ENCODE results near the gene TPD52L2. TPM values are rescaled to one million over a fixed set of nuclear protein-coding genes. Genes with fewer than 3 reads are reported as not detected.
A peak's percentile ranks its signal among the peaks of the same experiment; 100 is the strongest.

Gene TPD52L2
- total RNA-seq, 1 experiment from 2014 or later, result 149 TPM

GRCh38 chr20:63831993-63832686 lies 32.9 kb upstream of the TPD52L2 start:
- Histone ChIP-seq H3K79me2 (ENCODE audit: low read depth) (no peaks in the 10 kb centered on the region), H3K27me3 (ENCODE audit: insufficient read depth, low read depth) (peaks cover 12% of the 10 kb centered on the region), H3K4me2 (peak overlapping the region; percentile 69; the same call in 1 of the 2 replicates), H4K20me1 (ENCODE audit: insufficient read depth) (0 out of 2 replicates have a peak, but pooled peaks cover 3% of the 10 kb centered on the region), H3F3A (ENCODE audit: insufficient read depth, low read depth) (peaks cover 31% of the 10 kb centered on the region), H2AFZ (no peak overlapping the region), H3K27ac (no peak overlapping the region), H3K4me1 (replicated peaks; ENCODE audit: insufficient read depth) (peaks cover 14% of the 10 kb centered on the region), H3K9me3 (ENCODE audit: insufficient read depth, low read depth) (no peaks in the 10 kb centered on the region), H3K9me2 (ENCODE audit: insufficient read depth) (no peaks in the 10 kb centered on the region), H3K36me3 (ENCODE audit: low read depth) (no peaks in the 10 kb centered on the region), H3K4me3 (no peak overlapping the region; the same call in 1 of the 2 replicates)
- intact Hi-C loops (cut with micrococcal nuclease; ENCODE audit: unreplicated experiment), result no loop called here
- ChIA-PET POLR2A (ENCODE audit: unreplicated experiment) (no interaction called here), CTCF (no interaction called here)
- BruUV-seq (replicated peaks), result no TSS peak
- TF ChIP-seq CTCF (conservative IDR thresholded peaks at IDR 0.05) (no peak), EZH2 (IDR thresholded peaks at IDR 0.05; ENCODE audit: low read depth) (no peak)
- DNase-seq, result peak in 1 of 2 experiments; percentile 21

DNA sequence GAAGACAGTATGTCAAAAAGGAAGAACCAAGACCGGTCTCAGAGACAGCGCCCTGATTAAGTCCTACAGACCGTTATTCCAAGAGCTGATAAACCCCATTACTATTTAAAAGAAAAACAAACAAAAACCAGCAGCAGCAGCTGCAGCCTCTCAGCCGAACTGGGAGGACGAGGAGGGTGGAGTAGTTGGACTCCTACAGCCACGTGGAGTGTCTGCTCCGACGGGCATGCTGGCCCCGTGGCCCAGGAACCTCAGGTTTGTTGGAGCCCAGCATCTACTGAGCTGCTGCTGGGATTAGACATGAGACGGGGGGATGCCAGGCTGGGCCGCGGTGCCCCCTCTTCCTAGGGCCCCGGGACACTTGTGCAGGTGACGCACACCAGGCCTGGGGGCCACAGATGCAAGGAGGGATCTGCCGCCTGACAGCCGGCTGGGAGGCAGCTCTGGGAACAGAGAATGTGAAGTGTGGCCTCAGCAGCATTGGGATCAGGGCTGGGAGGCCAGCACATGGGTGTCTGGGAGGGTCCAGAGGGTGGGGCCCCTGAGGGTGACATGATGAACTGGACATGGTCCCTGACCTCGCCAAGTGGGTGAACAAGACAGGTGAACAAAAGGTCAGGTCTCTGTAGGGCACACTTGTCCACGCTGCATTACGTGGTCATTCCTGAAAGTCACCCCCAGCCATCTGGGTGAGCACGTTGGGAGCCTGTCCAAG lies 31.1 kb upstream of the TPD52L2 start:
- H3K9me2 ChIP-seq (ENCODE audit: insufficient read depth), result no peaks in the 10 kb centered on the region
- H3K4me2 ChIP-seq, result peak overlapping the region; percentile 53
- intact Hi-C loops (cut with micrococcal nuclease; ENCODE audit: unreplicated experiment), result no loop called here
- H4K20me1 ChIP-seq (ENCODE audit: insufficient read depth), result 0 out of 2 replicates have a peak, but pooled peaks cover 3% of the 10 kb centered on the region
- no peak overlapping the region for H3K27ac ChIP-seq
- POLR2A ChIA-PET (ENCODE audit: unreplicated experiment), result no interaction called here
- DNase-seq, result no peak
- peaks cover 25% of the 10 kb centered on the region for H3F3A ChIP-seq (ENCODE audit: insufficient read depth, low read depth)
- no peaks in the 10 kb centered on the region for H3K36me3 ChIP-seq (ENCODE audit: low read depth)
- CTCF ChIA-PET, result no interaction called here
- TF ChIP-seq CTCF (conservative IDR thresholded peaks at IDR 0.05) (no peak), EZH2 (IDR thresholded peaks at IDR 0.05; ENCODE audit: low read depth) (no peak)
- no peaks in the 10 kb centered on the region for H3K79me2 ChIP-seq (ENCODE audit: low read depth)
- H2AFZ ChIP-seq, result no peak overlapping the region
- H3K4me1 ChIP-seq (replicated peaks; ENCODE audit: insufficient read depth), result peaks cover 14% of the 10 kb centered on the region
- peaks cover 12% of the 10 kb centered on the region for H3K27me3 ChIP-seq (ENCODE audit: insufficient read depth, low read depth)
- no peaks in the 10 kb centered on the region for H3K9me3 ChIP-seq (ENCODE audit: insufficient read depth, low read depth)
- no TSS peak for BruUV-seq (replicated peaks)
- no peak overlapping the region for H3K4me3 ChIP-seq

- DNase-seq, result no peak
- no TSS peak for BruUV-seq (replicated peaks)
- Histone ChIP-seq H3K79me2 (ENCODE audit: low read depth) (no peaks in the 10 kb centered on the region), H3K9me2 (ENCODE audit: insufficient read depth) (no peaks in the 10 kb centered on the region), H4K20me1 (ENCODE audit: insufficient read depth) (0 out of 2 replicates have a peak, but pooled peaks cover under 1% of the 10 kb centered on the region), H3K9me3 (ENCODE audit: insufficient read depth, low read depth) (no peaks in the 10 kb centered on the region), H3K27ac (no peak overlapping the region), H3K4me3 (no peak overlapping the region), H3K4me1 (replicated peaks; ENCODE audit: insufficient read depth) (peaks cover 13% of the 10 kb centered on the region), H3K27me3 (ENCODE audit: insufficient read depth, low read depth) (peaks cover 6% of the 10 kb centered on the region), H3F3A (ENCODE audit: insufficient read depth, low read depth) (peaks cover 20% of the 10 kb centered on the region), H3K4me2 (peak overlapping the region; percentile 53), H2AFZ (peak overlapping the region; percentile 24; the same call in 1 of the 2 replicates), H3K36me3 (ENCODE audit: low read depth) (no peaks in the 10 kb centered on the region)
- TF ChIP-seq CTCF (conservative IDR thresholded peaks at IDR 0.05) (no peak), EZH2 (IDR thresholded peaks at IDR 0.05; ENCODE audit: low read depth) (no peak)
- intact Hi-C loops (cut with micrococcal nuclease; ENCODE audit: unreplicated experiment), result no loop called here
- CTCF ChIA-PET, result interaction anchor here (0.7 kb wide), 1 partner anchor 40 kb away, joined by 4 read pairs; no protein-coding TSS in a partner anchor
- POLR2A ChIA-PET (ENCODE audit: unreplicated experiment), result interaction anchor here (0.7 kb wide), 1 partner anchor 12 kb away, joined by 3 read pairs; no protein-coding TSS in a partner anchor
Observed at GRCh38 chr20:63834491-63834880, 30.6 kb upstream of the TPD52L2 start.
